8988T (cell line): ENCODE data around the gene LPGAT1.

Experiments
- DNase-seq: peaks from one replicate; pipeline ENCODE4 v3.0.0; 2011

LPGAT1 gene

DNA sequence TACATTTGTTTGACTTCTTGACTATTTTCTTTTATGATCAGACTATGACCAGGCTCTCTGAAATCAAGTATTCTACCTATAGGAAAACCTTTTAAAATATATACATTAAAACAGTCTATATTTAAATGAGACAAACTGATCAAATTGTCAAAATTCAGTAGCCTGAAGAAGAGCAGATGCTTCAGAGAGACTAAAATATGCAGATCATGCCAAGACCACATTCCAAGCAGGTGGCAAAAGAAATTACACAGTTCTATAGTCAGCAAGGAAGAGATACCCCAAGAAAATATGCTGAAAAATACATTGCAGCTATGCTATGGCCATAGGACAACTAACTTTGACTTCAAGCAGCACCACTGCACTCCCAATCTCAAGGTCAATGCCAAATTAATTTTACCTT lies 3.5 kb downstream of the LPGAT1 start:
- no peak for DNase-seq

DNA sequence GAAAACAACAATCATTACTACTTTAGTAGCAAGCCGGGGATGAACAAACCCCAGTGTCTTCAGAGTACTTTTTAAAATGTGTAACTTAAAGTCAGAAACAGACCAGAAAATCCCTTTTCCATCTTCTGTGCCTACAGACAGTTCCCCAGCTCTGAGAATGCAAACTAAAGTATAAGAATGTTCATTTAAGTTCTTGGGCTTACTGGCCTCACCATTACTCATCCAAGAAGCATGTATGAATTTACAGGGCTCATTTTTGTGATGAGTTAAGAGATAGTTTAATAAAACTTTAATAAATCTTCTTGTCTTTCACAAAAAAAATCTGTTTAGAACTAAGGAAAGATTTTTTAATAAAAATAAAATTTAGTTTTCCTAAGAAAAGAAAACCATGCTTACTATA lies 4.6 kb downstream of the LPGAT1 start:
- no peak for DNase-seq

DNA sequence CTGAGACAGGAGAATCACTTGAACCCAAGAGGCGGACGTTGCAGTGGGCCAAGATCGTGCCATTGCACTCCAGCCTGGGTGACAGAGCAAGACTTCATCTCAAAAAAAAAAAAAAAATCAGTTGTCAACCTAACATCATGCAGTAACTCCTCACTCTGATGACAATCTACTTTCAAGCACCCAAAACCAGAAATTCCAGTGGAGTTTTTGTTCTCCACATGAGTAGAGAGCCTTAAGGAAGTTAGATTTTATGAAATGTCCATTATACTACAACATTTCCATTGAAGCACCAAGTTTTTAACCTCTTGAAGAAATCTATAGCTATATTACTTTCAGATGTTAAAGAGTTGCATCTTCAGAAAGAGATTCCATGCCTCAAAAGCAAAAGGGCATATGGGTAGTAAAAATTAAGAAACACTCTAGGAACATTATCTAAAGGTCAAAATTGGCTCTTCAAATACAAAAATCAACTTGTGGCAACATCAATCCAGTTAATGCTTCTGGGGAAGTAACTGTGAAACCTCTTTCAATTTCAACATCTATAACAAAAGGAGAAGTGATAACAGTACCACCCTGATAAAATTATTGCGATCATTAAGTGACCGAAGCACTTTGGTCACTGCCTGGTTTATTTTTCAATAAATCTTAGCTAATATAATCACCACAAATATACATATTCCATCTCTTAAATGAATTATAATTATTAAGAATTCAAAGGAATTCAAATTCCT lies 7.7 kb downstream of the LPGAT1 start:
- no peak for DNase-seq

GRCh38 chr1:211816586-211816985 lies 14.0 kb downstream of the LPGAT1 start:
- DNase-seq, result no peak

DNA sequence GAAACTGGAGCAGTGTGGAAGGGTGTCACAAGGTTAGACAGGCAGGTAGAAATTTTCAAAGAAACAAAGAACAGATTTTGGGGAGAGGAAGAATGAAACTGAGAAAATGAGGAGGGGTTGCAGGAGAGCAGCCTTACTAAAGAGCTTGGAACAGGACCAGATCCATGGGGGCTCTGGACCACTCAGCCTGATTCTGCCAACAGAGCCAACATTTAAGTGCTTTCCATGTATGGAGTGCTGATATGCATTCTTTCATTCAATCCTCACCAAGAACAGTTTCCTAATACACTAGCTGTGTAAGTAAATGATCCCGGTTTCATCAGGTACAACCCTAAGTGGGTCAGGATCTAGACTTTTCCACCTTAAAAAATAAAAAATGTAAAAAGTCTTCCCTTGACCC lies 16.2 kb downstream of the LPGAT1 start:
- no peak for DNase-seq

DNA sequence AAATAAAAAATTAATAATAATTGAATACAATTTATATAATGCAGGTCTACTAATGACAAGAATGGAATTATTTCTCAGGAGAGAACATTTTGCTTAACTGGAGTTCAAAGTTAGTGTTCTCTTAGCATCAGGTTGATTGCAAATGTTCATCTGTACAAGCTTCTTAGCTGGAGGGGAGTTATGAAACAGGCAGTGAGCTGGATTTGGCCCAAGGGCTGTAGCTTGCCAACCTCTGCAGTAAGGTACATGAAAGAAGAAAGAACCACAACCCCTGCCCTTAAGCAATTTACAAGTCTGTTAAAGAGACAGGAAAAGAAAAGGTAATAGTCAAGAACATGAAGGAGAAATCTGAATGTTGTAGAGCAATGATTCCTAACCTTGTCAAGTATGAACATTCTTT lies 17.0 kb downstream of the LPGAT1 start:
- no peak for DNase-seq

GRCh38 chr1:211812584-211812983 lies 18.0 kb downstream of the LPGAT1 start:
- DNase-seq, result no peak

- DNase-seq, result no peak
Observed at GRCh38 chr1:211811848-211812247, 18.7 kb downstream of the LPGAT1 start.

DNA sequence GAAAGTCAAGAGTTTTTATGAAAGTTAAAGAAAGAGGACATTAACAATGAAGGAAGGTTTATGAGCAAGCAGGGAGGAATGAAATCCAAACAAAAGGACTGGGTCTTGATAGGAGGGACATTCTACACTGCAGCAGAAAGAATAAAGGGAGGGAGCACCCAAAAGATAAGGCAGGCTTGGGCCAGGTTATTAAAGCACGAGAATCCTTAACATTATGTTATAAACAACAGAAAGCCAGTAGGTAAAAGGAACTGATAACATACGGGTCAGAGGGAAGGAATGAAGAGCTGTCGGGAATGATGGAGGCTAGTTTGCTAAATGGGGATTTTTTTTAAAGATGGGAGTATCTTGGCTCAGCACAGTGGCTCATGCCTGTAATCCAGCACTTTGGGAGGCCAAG lies 19.4 kb downstream of the LPGAT1 start:
- DNase-seq, result no peak

DNA sequence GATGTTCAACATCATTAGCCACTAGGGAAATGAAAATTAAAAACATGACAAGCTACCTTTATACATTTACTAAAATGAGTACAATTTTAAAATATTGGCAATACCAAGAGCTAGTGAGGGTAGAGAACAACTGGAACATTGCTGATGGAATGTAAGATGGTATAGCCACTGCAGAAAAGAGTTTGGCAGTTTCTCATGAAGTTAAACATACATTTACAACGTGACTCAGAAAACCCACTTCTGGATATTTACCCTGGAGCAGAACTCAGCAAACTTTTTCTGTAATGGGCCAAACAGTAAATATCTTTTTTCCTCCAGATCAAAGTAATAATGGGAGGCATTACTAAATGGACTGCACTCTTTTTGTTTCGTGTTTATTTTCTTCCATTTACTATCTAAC lies 22.1 kb downstream of the LPGAT1 start:
- no peak for DNase-seq

DNA sequence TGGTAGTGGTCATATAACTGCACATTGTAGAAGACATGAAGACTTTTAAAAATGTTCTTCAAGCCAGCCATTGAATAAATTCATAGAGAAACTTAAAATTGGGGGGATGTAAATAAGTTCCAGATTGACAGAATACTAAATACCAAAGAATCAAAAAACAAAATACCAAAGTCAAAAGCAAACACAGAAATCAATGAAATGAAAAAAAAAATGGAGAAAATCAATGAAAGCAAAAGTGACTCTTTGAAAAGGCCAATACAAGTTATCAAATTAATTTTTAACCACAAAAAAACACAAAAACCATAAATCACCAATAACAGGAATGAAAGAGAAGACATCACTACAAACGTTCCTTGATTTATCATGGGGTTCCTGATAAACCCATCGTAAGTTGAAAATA lies 25.6 kb downstream of the LPGAT1 start:
- no peak for DNase-seq

GRCh38 chr1:211800925-211801607 lies 29.5 kb downstream of the LPGAT1 start:
- no peak for DNase-seq

DNA sequence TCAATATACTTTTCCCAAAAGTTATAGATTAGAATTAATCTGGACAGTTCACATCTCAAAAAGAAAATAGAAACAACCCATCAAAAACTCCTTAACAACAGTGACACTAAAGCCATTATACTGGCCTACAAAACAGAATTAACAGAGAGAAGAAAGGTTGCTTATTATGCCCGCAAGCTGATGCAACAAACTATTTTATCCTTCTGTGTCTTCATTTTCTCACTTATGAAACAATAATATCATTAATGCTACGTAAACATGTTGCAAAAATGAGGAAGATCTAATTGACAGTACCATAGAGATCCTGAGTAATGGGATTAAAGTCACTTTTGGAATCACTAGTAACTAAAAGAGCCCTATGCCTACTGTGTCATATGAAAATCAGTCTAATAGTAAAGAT lies 32.6 kb downstream of the LPGAT1 start:
- DNase-seq, result no peak

DNA sequence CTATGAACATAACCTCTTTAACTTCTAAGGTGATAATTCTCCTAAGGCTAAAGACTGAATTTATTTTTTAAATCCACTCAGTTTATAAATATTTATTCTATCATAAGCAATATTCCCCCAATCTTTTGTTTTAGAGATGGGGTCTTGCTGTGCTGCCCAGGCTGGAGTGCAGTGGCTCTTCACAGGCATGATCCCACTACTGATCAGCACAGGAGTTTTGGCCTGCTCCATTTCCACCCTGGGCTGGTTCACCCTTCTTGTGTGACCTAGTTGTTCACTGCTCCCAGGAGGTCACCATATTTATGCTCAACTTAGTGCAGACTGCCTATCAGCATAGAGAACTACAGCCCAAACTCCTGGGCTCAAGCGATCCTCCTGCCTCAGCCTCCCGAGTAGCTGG lies 38.6 kb downstream of the LPGAT1 start:
- DNase-seq, result no peak

- DNase-seq, result no peak
Observed at GRCh38 chr1:211789641-211790464, 40.7 kb downstream of the LPGAT1 start.

- DNase-seq, result no peak
Observed at GRCh38 chr1:211788626-211789025, 41.9 kb downstream of the LPGAT1 start.

DNA sequence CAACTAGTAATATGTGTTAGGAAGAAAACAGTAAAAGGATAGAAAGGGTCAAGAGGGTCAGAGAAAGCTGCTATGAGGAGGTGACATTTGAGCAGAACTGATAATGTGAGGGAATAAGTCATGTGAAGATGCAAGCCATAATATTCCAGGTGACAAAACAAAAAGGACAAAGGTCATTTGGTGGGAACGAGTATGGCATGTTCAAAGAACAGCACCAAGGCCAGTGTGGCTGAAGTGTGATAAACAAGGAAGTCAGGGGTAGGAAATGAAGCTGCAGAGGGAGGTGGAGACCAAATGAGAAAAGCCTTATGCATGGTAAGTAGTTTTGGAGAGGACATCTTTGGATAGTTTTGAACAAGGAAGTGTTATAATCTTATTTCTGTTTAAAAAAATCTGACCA lies 46.7 kb downstream of the LPGAT1 start:
- no peak for DNase-seq

- no peak for DNase-seq
Observed at GRCh38 chr1:211783266-211783665, 47.3 kb downstream of the LPGAT1 start.

- DNase-seq, result no peak
Observed at GRCh38 chr1:211781260-211781659, 49.3 kb downstream of the LPGAT1 start.

DNA sequence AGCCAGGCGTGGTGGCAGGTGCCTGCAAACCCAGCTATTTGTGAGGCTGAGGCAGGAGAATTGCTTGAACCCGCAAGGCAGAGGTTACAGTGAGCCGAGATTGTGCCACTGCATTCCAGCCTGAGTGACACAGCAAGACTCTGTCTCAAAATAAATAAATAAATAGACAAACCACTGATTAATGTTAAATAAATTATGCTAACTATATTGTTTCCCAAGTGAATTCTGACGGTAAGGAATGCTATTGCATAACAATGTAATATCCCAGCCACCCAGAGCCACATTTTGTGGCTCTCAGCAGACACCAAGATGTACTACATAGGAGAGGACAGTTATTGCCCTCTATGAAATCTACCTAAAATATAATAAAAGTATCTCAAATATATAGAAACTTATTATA lies 55.4 kb downstream of the LPGAT1 start:
- DNase-seq, result no peak

DNA sequence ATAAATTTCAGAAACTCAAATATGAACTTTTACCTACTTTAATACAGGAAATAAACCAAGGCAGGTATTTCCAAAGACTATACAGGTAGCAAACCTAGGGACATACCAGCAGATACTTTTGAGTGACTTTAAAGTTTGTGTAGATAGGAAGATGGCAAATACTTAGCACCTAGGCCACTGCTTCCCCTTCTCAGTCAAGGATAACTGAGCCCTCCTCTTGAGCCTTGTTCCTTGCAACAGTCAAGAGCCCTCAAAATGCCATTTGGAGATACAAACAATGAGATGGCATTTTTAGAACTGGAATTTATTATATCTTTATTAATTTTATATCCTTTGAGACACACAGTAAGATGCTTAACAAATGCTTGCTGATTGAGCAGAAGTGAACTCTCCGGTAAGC lies 65.9 kb downstream of the LPGAT1 start:
- DNase-seq, result no peak

- DNase-seq, result no peak
Observed at GRCh38 chr1:211762206-211762605, 68.4 kb downstream of the LPGAT1 start.

GRCh38 chr1:211761400-211761799 lies 69.2 kb downstream of the LPGAT1 start:
- DNase-seq, result no peak

DNA sequence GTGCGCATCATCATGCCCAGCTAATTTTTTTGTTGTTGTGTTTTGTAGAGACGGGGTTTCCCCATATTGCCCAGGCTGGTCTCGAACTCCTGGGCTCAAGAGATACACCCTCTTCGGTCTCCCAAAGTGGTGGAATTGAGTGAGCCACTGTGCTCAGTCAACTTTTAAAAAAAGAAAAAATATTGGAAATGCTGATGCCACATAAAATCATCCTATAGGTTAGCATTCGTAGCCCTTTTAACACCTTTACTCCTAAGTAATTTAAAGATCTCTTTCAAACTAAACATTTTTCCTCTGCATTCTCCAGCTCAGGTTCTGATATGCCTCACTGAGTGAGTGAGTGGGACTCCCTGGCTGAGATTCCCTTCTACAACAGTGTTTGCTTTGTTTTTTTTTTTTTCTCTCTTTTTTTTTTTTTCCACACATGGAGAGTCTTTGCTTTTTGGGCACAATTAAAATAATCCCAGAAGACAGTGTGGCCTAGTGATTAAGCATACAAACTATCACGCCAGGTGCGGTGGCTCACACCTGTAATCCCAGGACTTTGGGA lies 74.0 kb downstream of the LPGAT1 start:
- no peak for DNase-seq
